GM21526 (cell line): Measurements from ENCODE around the gene LAS1L.
"Not testable (repeated sequence)": the region's sequence is repeated elsewhere in the genome, so short reads cannot be mapped to it uniquely, and the experiment has no call there.

Experiments
- ATAC-seq: cut with Tn5 transposase; IDR thresholded peaks from one replicate; pipeline ENCODE4 v1.9.1; 2021; ENCODE audit warnings: moderate library complexity; ENCODE audit not compliant: unreplicated experiment, low FRiP score

LAS1L gene

GRCh38 chrX:65518980-65519379, 15.6 kb downstream of the LAS1L start:
- not testable (repeated sequence) for ATAC-seq

GRCh38 chrX:65517923-65518322, 16.7 kb downstream of the LAS1L start:
- ATAC-seq = no peak

- no peak for ATAC-seq
These were observed 17.8 kb downstream of the LAS1L start for GRCh38 chrX:65516756-65517155.

- no peak for ATAC-seq
These were observed 21.0 kb downstream of the LAS1L start for GRCh38 chrX:65513610-65514009.

GRCh38 chrX:65509400-65509799, 25.2 kb downstream of the LAS1L start:
- ATAC-seq = no peak

GRCh38 chrX:65508851-65509250, 25.7 kb downstream of the LAS1L start:
- no peak for ATAC-seq

- ATAC-seq = no peak
These were observed 32.0 kb downstream of the LAS1L start for GRCh38 chrX:65502618-65503017.

- ATAC-seq = no peak
These were observed 41.2 kb downstream of the LAS1L start for GRCh38 chrX:65493431-65493830.

- no peak for ATAC-seq
These were observed 43.0 kb downstream of the LAS1L start for GRCh38 chrX:65491620-65492019.

- no peak for ATAC-seq
These were observed 46.1 kb downstream of the LAS1L start for GRCh38 chrX:65488495-65488894.

GRCh38 chrX:65480960-65481359, 53.6 kb downstream of the LAS1L start:
- no peak for ATAC-seq

- not testable (repeated sequence) for ATAC-seq
These were observed 55.5 kb downstream of the LAS1L start for GRCh38 chrX:65479102-65479501.

- no peak for ATAC-seq
These were observed 58.0 kb downstream of the LAS1L start for GRCh38 chrX:65476564-65476963.

- no peak for ATAC-seq
These were observed 71.0 kb downstream of the LAS1L start for GRCh38 chrX:65463550-65463949.
